ENCODE results near the gene ATP13A3.

Gene ATP13A3

DNA sequence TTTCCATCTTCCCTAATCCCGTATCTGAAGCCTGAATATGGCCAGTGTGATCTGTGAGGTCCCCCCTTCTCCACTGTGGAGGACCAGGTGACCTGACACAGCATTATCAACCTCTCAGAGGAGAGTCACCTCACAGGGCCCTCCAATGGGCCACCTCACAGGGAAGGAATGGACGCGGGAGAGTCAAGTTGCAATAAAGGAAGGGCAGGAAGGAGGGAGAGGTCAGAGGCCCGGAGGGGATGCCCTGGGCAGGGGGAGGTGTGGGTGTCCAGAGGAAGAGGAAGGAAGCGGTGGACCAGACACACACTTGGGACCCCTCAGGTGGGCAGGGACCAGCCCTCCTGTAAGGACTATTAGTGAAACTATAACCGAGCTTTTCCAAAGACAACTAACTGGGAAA, 102.6 kb downstream of the ATP13A3 start:
- Histone ChIP-seq H3K9ac (ENCODE audit: low read depth, low read length) (no peak overlapping the region), H3K4me1 (ENCODE audit: control insufficient read depth, insufficient read depth, low read length) (no peaks in the 10 kb centered on the region), H3K9me3 (ENCODE audit: control insufficient read depth, insufficient read depth, low read length) (no peaks in the 10 kb centered on the region), H3K4me3 (ENCODE audit: low read depth, low read length) (no peak overlapping the region), H3K27me3 (ENCODE audit: control insufficient read depth, insufficient read depth, low read length) (no peaks in the 10 kb centered on the region), H3K36me3 (ENCODE audit: control insufficient read depth, insufficient read depth, low read length) (no peaks in the 10 kb centered on the region)

DNA sequence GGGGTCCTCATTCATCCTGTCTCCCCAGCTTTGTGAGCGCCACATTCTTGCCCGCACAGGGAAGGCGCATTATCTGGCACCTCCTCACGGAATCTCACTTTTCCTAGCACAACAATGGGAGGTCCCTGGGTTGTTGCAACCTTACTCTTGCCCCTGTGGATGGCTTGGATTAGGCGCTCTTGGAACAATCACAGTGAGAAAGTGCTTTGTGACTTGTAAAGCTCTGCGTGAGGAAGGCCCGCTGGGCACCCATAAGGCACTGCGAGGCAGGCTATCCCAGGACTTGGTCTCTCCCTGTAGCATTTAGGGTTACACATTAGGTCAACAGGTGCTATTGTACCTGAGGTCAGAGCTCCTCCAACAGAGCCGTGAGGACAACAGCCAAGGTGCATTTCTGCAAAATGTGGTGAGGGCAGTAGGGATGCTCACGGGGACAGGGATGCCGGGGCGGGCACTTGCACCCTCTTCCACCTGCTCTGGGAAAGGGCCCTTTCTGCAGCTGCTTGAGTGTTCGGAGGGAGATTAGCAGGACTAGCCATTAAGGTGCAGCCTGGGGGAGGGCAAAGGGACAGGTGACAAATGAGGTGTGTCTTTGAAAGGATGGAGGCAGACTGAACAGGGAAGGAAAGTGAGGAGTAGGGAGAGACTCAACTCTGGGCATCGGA, 103.4 kb downstream of the ATP13A3 start:
- Histone ChIP-seq H3K4me1 (ENCODE audit: control insufficient read depth, insufficient read depth, low read length) (no peaks in the 10 kb centered on the region), H3K4me3 (ENCODE audit: low read depth, low read length) (no peak overlapping the region), H3K36me3 (ENCODE audit: control insufficient read depth, insufficient read depth, low read length) (no peaks in the 10 kb centered on the region), H3K9ac (ENCODE audit: low read depth, low read length) (no peak overlapping the region), H3K9me3 (ENCODE audit: control insufficient read depth, insufficient read depth, low read length) (no peaks in the 10 kb centered on the region), H3K27me3 (ENCODE audit: control insufficient read depth, insufficient read depth, low read length) (no peaks in the 10 kb centered on the region)

DNA sequence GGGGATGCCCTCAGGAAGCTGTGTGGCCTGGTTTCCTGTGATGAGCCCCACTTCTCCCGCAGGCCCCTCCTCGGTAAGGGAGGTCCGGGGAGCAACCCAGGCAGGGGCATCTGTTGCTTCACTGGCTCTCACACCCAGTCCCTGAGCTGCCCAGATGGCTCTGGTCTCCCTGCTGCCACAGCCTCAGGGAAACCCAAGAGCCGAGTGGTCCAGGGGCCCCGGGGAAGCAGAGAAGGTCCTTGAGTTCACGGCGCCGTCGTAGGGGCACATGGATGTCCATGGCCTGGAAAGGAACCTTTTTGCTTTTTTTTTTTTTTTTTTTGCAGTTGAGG, 103.9 kb downstream of the ATP13A3 start:
- no peak overlapping the region for H3K4me3 ChIP-seq (ENCODE audit: low read depth, low read length)
- no peak overlapping the region for H3K9ac ChIP-seq (ENCODE audit: low read depth, low read length)
- no peaks in the 10 kb centered on the region for H3K4me1 ChIP-seq (ENCODE audit: control insufficient read depth, insufficient read depth, low read length)
- H3K36me3 ChIP-seq (ENCODE audit: control insufficient read depth, insufficient read depth, low read length): no peaks in the 10 kb centered on the region
- no peaks in the 10 kb centered on the region for H3K9me3 ChIP-seq (ENCODE audit: control insufficient read depth, insufficient read depth, low read length)
- no peaks in the 10 kb centered on the region for H3K27me3 ChIP-seq (ENCODE audit: control insufficient read depth, insufficient read depth, low read length)

GRCh38 chr3:194382196-194382891, 104.5 kb downstream of the ATP13A3 start:
- no peak overlapping the region for H3K4me3 ChIP-seq (ENCODE audit: low read depth, low read length)
- no peaks in the 10 kb centered on the region for H3K9me3 ChIP-seq (ENCODE audit: control insufficient read depth, insufficient read depth, low read length)
- H3K4me1 ChIP-seq (ENCODE audit: control insufficient read depth, insufficient read depth, low read length): no peaks in the 10 kb centered on the region
- no peaks in the 10 kb centered on the region for H3K27me3 ChIP-seq (ENCODE audit: control insufficient read depth, insufficient read depth, low read length)
- H3K36me3 ChIP-seq (ENCODE audit: control insufficient read depth, insufficient read depth, low read length): no peaks in the 10 kb centered on the region
- H3K9ac ChIP-seq (ENCODE audit: low read depth, low read length): no peak overlapping the region

DNA sequence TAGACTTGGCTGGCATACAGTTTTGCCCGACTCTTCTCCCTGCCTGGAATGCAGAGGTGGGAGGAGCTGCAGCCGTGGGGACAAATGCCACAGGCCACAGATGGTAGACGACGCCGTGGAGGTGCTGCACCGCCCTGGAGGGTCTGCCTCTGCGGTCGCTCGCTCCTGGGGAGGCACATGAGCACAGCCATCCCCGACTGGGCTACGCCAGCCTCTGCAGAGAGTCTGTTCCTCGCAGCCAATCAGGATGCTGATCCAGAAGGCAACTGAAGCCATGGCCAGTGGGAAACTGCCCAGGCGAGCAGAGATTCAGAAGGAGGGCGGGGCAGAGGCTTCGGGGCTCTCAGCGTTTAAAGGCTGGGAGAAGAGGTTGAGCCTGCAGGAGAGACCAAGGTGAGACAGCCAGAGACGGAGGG, 105.3 kb downstream of the ATP13A3 start:
- no peaks in the 10 kb centered on the region for H3K27me3 ChIP-seq (ENCODE audit: control insufficient read depth, insufficient read depth, low read length)
- no peaks in the 10 kb centered on the region for H3K4me1 ChIP-seq (ENCODE audit: control insufficient read depth, insufficient read depth, low read length)
- H3K36me3 ChIP-seq (ENCODE audit: control insufficient read depth, insufficient read depth, low read length): no peaks in the 10 kb centered on the region
- H3K9me3 ChIP-seq (ENCODE audit: control insufficient read depth, insufficient read depth, low read length): no peaks in the 10 kb centered on the region
- H3K4me3 ChIP-seq (ENCODE audit: low read depth, low read length): no peak overlapping the region
- no peak overlapping the region for H3K9ac ChIP-seq (ENCODE audit: low read depth, low read length)

- H3K4me3 ChIP-seq (ENCODE audit: low read depth, low read length): no peak overlapping the region
- no peaks in the 10 kb centered on the region for H3K9me3 ChIP-seq (ENCODE audit: control insufficient read depth, insufficient read depth, low read length)
- no peaks in the 10 kb centered on the region for H3K4me1 ChIP-seq (ENCODE audit: control insufficient read depth, insufficient read depth, low read length)
- no peaks in the 10 kb centered on the region for H3K27me3 ChIP-seq (ENCODE audit: control insufficient read depth, insufficient read depth, low read length)
- no peaks in the 10 kb centered on the region for H3K36me3 ChIP-seq (ENCODE audit: control insufficient read depth, insufficient read depth, low read length)
- H3K9ac ChIP-seq (ENCODE audit: low read depth, low read length): no peak overlapping the region
Measured at GRCh38 chr3:194380326-194380725, 106.5 kb downstream of the ATP13A3 start.

DNA sequence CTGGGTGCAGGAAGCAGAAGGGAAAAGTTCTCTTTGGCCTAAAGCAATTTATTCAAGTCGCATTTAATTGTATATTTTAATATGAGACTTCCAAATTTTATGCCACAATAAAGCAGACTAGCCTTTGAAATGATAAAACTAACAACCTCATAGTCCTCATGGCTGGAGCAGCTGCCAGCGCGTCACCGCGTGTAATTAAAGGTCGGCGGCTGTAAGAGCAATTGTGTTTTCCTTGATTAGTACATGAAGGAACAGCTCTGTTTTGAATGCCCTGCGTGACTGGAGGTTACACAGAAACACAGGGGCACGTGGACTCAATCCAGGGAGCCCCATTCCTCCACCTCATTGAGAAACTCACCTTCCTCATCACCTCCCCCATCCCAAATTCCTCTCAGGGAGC, 107.2 kb downstream of the ATP13A3 start:
- Histone ChIP-seq H3K4me1 (ENCODE audit: control insufficient read depth, insufficient read depth, low read length) (no peaks in the 10 kb centered on the region), H3K4me3 (ENCODE audit: low read depth, low read length) (no peak overlapping the region), H3K9me3 (ENCODE audit: control insufficient read depth, insufficient read depth, low read length) (no peaks in the 10 kb centered on the region), H3K27me3 (ENCODE audit: control insufficient read depth, insufficient read depth, low read length) (no peaks in the 10 kb centered on the region), H3K9ac (ENCODE audit: low read depth, low read length) (no peak overlapping the region), H3K36me3 (ENCODE audit: control insufficient read depth, insufficient read depth, low read length) (no peaks in the 10 kb centered on the region)

DNA sequence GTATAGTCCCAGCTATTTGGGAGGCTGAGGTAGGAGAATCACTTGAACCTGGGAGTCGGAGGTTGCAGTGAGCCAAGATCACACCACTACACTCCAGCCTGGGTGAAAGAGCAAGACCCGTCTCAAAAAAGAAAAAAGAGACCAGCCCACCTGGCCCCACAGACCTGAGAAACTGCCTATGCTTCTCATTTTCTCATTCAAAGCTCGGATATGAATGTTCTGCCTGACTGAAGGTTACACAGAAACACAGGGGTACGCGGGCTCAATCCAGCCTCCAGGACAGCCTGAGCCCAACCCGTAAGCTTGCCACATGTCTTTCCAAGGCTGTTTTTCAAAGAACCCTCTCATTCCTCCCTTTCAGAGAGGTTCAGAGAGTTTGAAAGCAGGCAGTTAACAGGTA, 107.6 kb downstream of the ATP13A3 start:
- no peaks in the 10 kb centered on the region for H3K27me3 ChIP-seq (ENCODE audit: control insufficient read depth, insufficient read depth, low read length)

DNA sequence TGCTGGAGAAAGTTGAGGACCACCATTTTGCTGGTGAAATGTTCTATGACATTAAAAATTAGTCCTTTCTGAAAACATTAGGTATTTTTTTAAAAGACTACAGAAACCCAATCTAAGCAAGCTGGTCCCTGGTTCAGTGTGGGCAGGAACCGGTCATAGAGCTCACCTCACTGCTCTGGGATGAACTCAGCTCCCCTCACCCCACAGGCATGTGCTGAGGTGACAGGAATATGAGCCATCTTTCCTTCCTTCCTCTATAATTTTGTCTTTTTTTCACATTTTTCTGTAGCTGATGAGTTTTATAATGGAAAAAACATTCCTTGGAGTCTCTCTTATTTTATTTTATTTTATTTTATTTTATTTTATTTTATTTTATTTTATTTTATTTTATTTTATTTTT, 109.1 kb downstream of the ATP13A3 start:
- Histone ChIP-seq H3K27me3 (ENCODE audit: control insufficient read depth, insufficient read depth, low read length) (no peaks in the 10 kb centered on the region), H3K9ac (ENCODE audit: low read depth, low read length) (no peak overlapping the region), H3K4me3 (ENCODE audit: low read depth, low read length) (no peak overlapping the region), H3K9me3 (ENCODE audit: control insufficient read depth, insufficient read depth, low read length) (no peaks in the 10 kb centered on the region), H3K36me3 (ENCODE audit: control insufficient read depth, insufficient read depth, low read length) (no peaks in the 10 kb centered on the region), H3K4me1 (ENCODE audit: control insufficient read depth, insufficient read depth, low read length) (no peaks in the 10 kb centered on the region)

More for the DNA sequence above, 107.6 kb downstream of the ATP13A3 start:
- Histone ChIP-seq H3K9me3 (ENCODE audit: control insufficient read depth, insufficient read depth, low read length) (no peaks in the 10 kb centered on the region), H3K36me3 (ENCODE audit: control insufficient read depth, insufficient read depth, low read length) (no peaks in the 10 kb centered on the region), H3K4me3 (ENCODE audit: low read depth, low read length) (no peak overlapping the region), H3K9ac (ENCODE audit: low read depth, low read length) (no peak overlapping the region), H3K4me1 (ENCODE audit: control insufficient read depth, insufficient read depth, low read length) (no peaks in the 10 kb centered on the region)

- Histone ChIP-seq H3K27me3 (ENCODE audit: control insufficient read depth, insufficient read depth, low read length) (no peaks in the 10 kb centered on the region), H3K9me3 (ENCODE audit: control insufficient read depth, insufficient read depth, low read length) (no peaks in the 10 kb centered on the region), H3K36me3 (ENCODE audit: control insufficient read depth, insufficient read depth, low read length) (no peaks in the 10 kb centered on the region), H3K9ac (ENCODE audit: low read depth, low read length) (no peak overlapping the region), H3K4me3 (ENCODE audit: low read depth, low read length) (no peak overlapping the region), H3K4me1 (ENCODE audit: control insufficient read depth, insufficient read depth, low read length) (no peaks in the 10 kb centered on the region)
Measured at GRCh38 chr3:194376241-194376560, 110.6 kb downstream of the ATP13A3 start.

DNA sequence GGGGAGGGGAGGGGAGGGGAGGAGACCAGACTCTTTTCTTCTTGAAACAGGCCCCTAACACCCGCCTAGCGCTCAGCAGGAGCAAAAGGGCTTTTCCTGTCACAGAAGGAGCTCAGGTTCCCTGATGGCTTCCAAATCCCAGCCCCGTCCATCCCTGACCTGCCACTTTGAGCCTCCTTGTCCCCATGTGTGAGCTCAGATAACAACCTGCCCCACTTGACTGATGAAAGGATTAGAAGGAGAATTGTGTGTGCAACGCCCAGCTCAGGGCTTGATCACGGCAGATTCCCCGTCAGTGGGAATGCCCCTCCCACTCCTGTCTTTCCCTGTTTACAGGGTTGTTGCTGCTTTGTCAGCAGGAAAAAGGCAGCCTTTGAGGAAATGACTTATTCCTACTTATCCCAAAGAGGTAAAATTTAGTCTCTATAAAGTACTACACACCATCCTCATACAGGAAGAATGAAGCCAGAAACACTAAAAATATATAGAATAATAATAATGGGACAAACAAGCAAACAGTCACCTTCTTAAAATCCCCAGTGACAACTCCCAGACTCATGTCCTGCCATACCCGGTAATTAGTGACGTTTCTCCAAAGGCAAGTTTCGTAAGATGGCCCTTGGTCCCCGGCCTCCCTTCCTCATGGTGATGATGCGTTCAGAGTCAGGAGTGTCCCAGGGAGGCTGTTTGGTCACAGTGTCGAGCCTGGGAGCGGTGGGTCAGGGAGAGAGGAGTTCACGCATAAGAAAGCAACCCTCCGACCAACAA, 111.1 kb downstream of the ATP13A3 start:
- H3K27me3 ChIP-seq (ENCODE audit: control insufficient read depth, insufficient read depth, low read length): no peaks in the 10 kb centered on the region

GRCh38 chr3:194374935-194375334, 111.9 kb downstream of the ATP13A3 start:
- Histone ChIP-seq H3K27me3 (ENCODE audit: control insufficient read depth, insufficient read depth, low read length) (no peaks in the 10 kb centered on the region), H3K9me3 (ENCODE audit: control insufficient read depth, insufficient read depth, low read length) (no peaks in the 10 kb centered on the region), H3K36me3 (ENCODE audit: control insufficient read depth, insufficient read depth, low read length) (no peaks in the 10 kb centered on the region), H3K9ac (ENCODE audit: low read depth, low read length) (no peak overlapping the region), H3K4me1 (ENCODE audit: control insufficient read depth, insufficient read depth, low read length) (no peaks in the 10 kb centered on the region), H3K4me3 (ENCODE audit: low read depth, low read length) (no peak overlapping the region)

More for the DNA sequence above, 111.1 kb downstream of the ATP13A3 start:
- no peak overlapping the region for H3K4me3 ChIP-seq (ENCODE audit: low read depth, low read length)
- no peaks in the 10 kb centered on the region for H3K9me3 ChIP-seq (ENCODE audit: control insufficient read depth, insufficient read depth, low read length)
- H3K36me3 ChIP-seq (ENCODE audit: control insufficient read depth, insufficient read depth, low read length): no peaks in the 10 kb centered on the region
- H3K4me1 ChIP-seq (ENCODE audit: control insufficient read depth, insufficient read depth, low read length): no peaks in the 10 kb centered on the region
- H3K9ac ChIP-seq (ENCODE audit: low read depth, low read length): no peak overlapping the region

Data from iPS-15b (cell line).